ENCODE measurements around the gene PPARGC1A.

Gene PPARGC1A

DNA sequence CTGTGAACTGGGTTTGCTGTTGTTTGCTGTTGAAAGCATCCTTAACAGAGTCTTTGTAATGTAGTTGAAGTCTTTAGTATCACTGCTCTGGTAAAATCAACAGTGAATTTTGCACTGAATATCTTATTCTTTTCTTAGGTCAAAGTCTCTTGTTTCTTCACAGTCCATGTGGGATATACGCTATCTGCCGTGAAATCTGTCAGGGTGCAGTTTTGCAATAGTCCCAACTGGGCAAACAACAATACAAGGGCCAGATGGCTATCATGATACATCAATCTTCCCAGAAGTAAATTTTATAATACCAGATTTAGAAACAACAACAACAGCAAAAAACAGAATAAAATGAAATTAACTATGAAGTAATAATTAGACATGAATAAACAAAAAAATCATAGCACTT, 123.5 kb downstream of the PPARGC1A start:
- DNase-seq, result no peak

DNA sequence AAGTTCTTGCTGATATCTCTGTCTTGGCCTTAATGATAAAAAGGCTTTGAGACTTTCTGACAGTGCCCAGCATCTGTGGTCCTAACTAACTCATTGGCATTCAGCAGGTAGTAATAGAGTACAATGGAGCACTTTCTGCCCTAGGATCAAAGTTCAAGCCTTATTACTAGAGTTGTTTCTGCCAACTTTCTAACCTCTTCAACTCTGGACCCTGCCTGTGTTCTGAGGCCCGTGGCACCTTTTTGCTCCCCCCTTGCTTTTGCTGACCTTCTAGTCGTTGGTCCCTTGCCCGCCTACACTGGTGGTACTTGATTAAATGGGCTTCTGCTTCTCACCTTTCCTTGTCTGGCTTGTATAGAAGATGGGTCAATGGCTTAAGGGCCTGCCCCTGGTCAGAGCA, 126.3 kb downstream of the PPARGC1A start:
- DNase-seq, result no peak

DNA sequence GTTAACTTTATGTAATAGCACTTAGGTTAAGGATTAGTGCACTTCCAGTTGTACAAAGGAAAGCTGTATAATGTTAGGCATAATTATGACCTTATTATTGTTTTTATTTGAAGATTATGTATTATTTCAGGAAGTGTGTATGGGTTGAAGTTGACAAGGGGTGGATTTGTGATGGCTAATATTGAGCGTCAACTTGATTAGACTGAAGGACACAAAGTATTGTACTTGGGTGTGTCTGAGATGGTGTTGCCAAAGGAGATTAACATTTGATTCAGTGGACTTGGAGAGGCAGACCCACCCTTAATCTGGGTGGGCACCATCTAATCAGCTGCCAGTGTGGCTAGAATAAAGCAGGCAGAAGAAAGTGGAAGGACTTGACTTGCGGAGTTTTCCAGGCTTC, 127.3 kb downstream of the PPARGC1A start:
- DNase-seq, result no peak

DNA sequence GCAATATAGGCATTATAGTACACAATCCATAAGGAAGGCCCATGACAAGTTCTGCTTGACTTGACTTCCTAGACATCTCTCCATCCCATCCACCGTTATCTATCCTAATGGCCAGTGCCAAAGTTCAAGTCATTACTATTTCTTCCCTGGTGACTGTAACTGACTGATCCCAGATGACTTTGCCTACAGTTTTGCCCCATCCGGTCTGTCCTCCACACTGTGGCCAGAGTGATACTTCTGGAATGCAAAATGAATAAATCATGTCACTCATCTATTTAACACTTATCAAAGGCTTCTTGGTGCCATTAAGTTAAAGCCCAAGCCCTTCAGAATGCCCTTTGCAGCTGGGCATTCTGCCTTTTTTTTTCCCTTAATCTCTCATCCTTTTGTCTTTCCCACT, 130.8 kb downstream of the PPARGC1A start:
- no peak for DNase-seq

DNA sequence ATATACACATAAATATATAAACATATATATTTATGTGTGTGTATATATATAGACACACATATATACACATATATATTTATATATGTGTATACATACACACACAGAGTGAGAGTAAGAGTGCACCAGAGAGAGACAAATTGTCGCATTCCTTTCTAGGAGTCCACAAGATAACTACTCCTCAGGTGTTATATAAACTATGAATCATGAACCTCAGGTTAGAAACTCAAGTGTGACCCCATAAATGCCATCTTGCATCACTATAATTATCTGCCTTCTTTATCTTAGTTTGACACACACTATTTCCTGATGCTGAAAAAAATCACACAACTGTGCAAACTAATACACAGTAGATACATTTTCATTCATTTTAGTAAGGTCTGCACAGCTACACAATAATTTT, 135.2 kb downstream of the PPARGC1A start:
- DNase-seq, result no peak

DNA sequence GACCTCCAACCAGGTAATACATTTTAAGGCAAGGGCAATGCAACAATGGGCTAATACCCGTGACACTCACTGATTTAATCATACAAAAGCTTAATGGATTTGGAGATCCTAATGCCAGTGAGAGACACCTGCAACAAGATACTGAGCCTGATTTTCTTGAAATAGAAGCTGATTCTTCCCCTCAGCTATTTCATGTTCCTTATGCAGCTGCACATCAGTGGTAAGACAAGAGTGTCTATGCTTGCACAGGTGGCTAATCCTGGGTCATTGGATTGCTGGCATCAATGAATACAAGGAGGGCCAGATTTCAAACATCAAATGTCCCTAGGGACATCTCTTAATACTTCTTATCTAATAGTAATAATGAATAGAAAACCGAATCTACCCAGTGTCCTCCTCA, 139.7 kb downstream of the PPARGC1A start:
- DNase-seq, result no peak

DNA sequence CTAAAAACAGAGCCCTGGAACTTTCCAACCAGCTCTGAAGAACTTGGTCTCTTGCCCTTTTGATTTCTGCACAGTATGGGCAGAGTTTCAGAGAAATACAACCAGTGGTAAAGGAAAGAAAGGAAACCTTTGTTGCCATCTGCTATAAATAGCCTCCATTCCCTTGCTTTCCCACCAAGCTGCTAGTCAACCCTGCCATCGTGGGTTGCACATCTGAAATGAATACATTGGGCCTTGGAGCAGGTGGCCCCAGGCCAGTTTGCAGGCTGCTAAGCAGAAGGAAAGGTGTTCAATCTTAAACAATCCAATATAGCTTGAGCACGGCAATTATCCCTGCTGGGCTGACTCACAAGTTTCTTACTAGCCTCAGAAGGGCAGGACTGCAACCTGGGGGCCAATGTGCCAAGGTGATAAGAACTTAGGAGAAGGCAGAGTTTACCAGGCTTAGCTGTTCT, 142.5 kb downstream of the PPARGC1A start:
- DNase-seq, result no peak

DNA sequence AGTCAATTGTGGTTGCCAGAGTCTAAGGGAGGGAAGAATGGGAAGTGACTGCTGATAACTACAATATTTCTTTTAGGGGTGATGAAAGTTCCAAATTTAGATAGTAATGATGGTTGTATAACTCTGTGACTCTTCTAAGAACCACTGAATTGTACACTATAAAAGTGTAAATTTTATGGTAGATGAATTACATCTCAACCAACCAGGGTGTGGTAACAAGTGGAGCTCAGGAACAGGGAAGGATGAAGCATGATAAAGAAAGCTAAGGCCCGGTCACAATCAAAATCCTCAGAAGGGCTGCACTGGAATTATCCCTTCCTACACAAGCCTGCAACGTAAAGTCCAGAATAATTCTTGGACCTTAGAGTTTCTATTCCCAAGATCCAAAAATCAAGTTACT, 143.2 kb downstream of the PPARGC1A start:
- DNase-seq, result no peak

DNA sequence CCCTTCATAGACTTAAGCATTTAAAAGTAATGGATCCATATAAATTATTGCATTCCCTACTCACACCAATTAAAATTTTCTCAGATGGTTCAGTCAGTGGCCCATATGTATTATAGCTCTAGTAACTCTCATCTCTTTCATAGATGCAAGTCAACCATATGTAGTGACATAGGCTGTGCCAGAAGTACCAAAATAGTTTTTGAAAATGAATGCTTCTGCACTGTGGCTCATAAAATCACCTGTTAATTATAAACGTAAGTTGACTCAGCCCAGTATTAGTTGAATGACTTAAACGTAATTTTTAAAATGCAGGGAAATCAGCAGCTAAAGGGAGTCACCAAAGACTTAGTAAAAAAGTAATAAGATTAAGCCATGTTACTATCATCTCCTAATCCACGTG, 143.8 kb downstream of the PPARGC1A start:
- DNase-seq, result no peak

DNA sequence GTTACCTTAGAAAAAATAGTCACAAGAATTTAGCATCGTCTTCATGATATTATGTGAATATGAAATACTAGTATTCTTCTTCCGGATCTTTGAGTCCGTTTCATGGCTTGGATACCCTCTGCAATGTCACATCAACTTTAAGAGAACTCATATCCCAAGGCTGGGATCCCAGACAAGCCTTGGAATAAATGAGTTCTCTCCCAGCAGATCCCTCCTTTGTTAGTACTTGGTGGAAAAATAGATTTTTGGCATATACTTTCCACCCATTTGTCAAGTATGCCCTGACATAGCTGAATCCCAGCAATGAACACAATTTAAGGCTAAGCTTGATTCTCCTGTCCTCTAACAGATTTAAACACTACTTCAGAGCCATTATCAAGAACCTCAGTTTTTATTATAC, 144.5 kb downstream of the PPARGC1A start:
- no peak for DNase-seq
